ENCODE data around the gene SCO2. TPM values are rescaled to one million over a fixed set of nuclear protein-coding genes. Genes with fewer than 3 reads are reported as not detected.

The SCO2 gene
- total and polyA plus RNA-seq, 10 donors, result 1.2 to 12.7 (median 5.5) TPM; not detected in 1

DNA sequence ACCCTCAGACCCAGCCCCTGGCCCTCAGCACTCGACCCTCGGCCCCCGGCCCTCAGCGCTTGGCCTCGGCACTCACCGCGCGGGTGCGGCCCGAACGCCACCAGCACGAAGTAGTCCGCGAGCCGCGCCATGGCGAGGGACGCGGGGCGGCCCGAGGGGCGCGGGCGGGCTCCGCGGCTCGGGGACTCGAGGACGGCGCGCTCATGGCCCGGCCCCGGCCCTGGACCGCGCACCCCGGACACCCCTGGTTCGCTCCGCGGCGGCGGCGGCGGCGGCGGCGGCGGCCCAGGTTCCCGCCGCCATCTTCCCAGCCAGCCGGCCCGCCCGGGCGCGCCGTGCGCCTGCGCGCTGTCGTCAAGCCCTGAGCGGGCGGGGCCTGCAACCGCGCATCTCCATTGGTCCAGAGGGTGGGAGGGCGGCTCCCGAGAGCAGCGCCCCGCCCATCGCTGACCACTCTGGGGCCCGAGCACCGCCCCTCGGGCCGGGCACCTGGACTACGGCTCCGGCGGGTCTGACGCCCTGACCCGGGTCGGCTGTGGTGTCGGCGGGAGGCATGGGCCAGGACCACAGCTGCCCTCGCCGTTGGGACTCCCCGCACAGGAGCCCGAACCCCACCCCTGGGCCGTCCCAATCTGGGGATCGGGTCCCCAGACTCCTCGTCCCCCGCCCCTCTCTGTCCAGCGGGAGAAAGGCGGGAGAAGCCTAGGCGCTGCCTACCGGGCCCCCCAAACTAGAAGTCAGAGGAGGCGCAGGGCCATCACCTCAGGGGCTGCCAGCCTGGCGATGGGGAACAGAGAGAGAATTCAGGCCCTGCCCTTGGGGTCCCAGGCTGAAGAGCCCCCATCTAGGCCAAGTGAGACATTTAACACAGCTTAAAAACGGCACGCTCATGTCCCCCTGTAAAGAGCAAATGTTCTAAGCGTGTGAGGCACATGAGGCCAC lies 50.4 kb downstream of the SCO2 start, which contains the start of gene SBF1:
Gene SBF1, minus strand, starts transcription at position 326 of the 942 bp plus-strand sequence. Its CDS starts 195 bp downstream, at position 131.
- Histone ChIP-seq H3K36me3 (no peaks in the 10 kb centered on the region), H3K4me3 (peak within 1 kb of the TSS; percentile 57 to 97 (median 80)), H3K9me3 (no peaks in the 10 kb centered on the region), H3K27me3 (replicated peaks in 1 of 7) (peaks cover 0 to 11% (median 0%) of the 10 kb centered on the region in 7 donors), H3K4me1 (peaks cover 43 to 52% (median 48%) of the 10 kb centered on the region in 6 donors), H3K27ac (peak within 1 kb of the TSS; percentile 74 to 91 (median 84))
- TF ChIP-seq CTCF (IDR thresholded peaks at IDR 0.05 in 8 of 11, conservative IDR thresholded peaks at IDR 0.05 in 3 of 11), result no peak
- peak in 1 of 3 donors; percentile 54 for TF ChIP-seq POLR2A (IDR thresholded peaks at IDR 0.05)
- TF ChIP-seq POLR2AphosphoS5 (IDR thresholded peaks at IDR 0.05), result peak; percentile 71 to 81 (median 75)
- WGBS, 5 donors, result 1 to 17% (median 3%) methylated on average over 8 to 97 of the region's 97 CpGs
- intact Hi-C loops (cut with DNase I; ENCODE audit: low total_unique reads), result loop anchor here (10.0 kb wide), 1 partner anchor 130 kb away; the partner anchor contains the start of gene PPP6R2
- peak; percentile 97 for DNase-seq

DNA sequence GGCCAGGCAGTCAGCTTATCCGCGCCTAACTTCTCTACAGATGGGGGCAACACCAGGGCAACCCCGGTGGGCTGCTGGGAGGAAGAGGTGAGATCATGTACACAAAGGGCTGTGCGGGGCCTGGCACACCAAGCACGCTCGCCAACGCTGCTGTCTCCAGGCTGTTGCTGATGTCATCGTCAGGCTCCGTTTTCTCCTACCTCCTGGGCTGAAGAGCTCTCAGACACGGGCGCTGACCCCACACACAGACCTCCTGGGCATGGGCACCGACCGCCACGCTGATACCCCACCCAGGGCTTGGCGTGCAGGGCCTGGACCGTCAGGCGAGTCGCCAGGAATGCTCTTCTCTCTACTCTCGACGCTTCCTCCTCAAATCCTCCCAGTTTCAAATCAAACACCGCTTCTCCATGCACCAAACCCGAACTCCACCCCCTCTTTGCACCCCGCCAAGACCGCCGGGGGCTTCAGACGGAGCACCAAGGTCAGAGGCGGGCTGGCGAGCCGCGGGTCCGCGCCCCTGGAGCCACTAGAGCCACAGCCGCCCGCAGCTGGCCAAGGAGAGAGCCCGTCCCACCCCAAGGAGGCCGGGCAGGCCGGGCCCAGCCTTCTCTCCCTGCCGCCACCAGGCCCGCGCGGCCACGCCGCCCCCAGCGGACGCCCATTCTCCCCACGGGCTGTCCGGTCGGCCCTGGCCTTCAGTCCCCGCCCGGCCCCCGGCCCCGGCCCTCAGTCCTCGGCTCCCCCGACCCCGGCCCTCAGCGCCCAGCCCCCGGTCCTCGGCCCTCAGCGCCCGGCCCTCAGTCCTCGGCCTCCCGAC lies 51.3 kb downstream of the SCO2 start:
- Histone ChIP-seq H3K9me3 (no peaks in the 10 kb centered on the region), H3K4me3 (peak overlapping the region; percentile 54 to 97 (median 80)), H3K4me1 (peaks cover 50 to 61% (median 57%) of the 10 kb centered on the region in 6 donors), H3K36me3 (no peaks in the 10 kb centered on the region), H3K27me3 (replicated peaks in 1 of 7) (peaks cover 0 to 2% (median 0%) of the 10 kb centered on the region in 7 donors), H3K27ac (peak overlapping the region in 7 of 8 donors; percentile 51 to 91 (median 86))
- peak; percentile 86 for DNase-seq
- peak in 1 of 3 donors; percentile 32 for TF ChIP-seq POLR2AphosphoS5 (IDR thresholded peaks at IDR 0.05)
- TF ChIP-seq CTCF (IDR thresholded peaks at IDR 0.05 in 8 of 11, conservative IDR thresholded peaks at IDR 0.05 in 3 of 11), result no peak
- TF ChIP-seq POLR2A (IDR thresholded peaks at IDR 0.05), result no peak
- 6 to 11% (median 9%) methylated on average over 39 to 62 of the region's 62 CpGs for WGBS, 5 donors
- intact Hi-C loops (cut with DNase I; ENCODE audit: low total_unique reads), result loop anchor here (10.0 kb wide), 1 partner anchor 129 kb away; the partner anchor contains the start of gene PPP6R2

Other genes starting within 250 kb of the SCO2 start
- gene PLXNB2, start 218.0 kb downstream of the SCO2 start, total RNA-seq, result 100 to 1,000 TPM; 175 to 382 (median 278) TPM
- gene PLXNB2, start 218.0 kb downstream of the SCO2 start, polyA plus RNA-seq, result 100 to 1,000 TPM in 1 of 3 donors, 10 to 100 TPM in 2; 41.9 to 113 (median 68.3) TPM
- gene DENND6B, start 198.6 kb downstream of the SCO2 start, total RNA-seq, result 1 to 10 TPM; 4.5 to 8.9 (median 6.0) TPM
- 10 to 100 TPM in 1 of 3 donors, 1 to 10 TPM in 2; 6.4 to 10.4 (median 9.9) TPM for gene DENND6B, start 198.6 kb downstream of the SCO2 start, polyA plus RNA-seq
- 10 to 100 TPM; 54.0 to 76.2 (median 64.7) TPM for gene PPP6R2, start 182.3 kb downstream of the SCO2 start, total RNA-seq
- gene PPP6R2, start 182.3 kb downstream of the SCO2 start, polyA plus RNA-seq, result 10 to 100 TPM; 23.6 to 48.7 (median 27.8) TPM
- gene SBF1, start 50.6 kb downstream of the SCO2 start, total RNA-seq, result 10 to 100 TPM; 65.2 to 96.9 (median 78.9) TPM
- 10 to 100 TPM; 35.7 to 63.3 (median 36.8) TPM for gene SBF1, start 50.6 kb downstream of the SCO2 start, polyA plus RNA-seq
- 1 to 10 TPM; 1.2 to 3.5 (median 2.6) TPM for gene ADM2, start 44.1 kb downstream of the SCO2 start, total RNA-seq
- gene ADM2, start 44.1 kb downstream of the SCO2 start, polyA plus RNA-seq, result 1 to 10 TPM in 2 of 3 donors, under 1 TPM in 1; 0.74 to 2.1 (median 1.3) TPM
- gene MIOX, start 38.7 kb downstream of the SCO2 start, total RNA-seq, result 1 to 10 TPM in 1 of 7 donors, not detected in 6; 2.2 TPM
- gene MIOX, start 38.7 kb downstream of the SCO2 start, polyA plus RNA-seq, result under 1 TPM; 0.24 to 0.26 (median 0.26) TPM
- 10 to 100 TPM; 62.5 to 81.1 (median 72.2) TPM for gene LMF2, start 17.9 kb downstream of the SCO2 start, total RNA-seq
- gene LMF2, start 17.9 kb downstream of the SCO2 start, polyA plus RNA-seq, result 10 to 100 TPM; 36.6 to 71.2 (median 45.0) TPM
- 10 to 100 TPM; 33.9 to 48.0 (median 38.1) TPM for gene NCAPH2, start 17.4 kb downstream of the SCO2 start, total RNA-seq
- gene NCAPH2, start 17.4 kb downstream of the SCO2 start, polyA plus RNA-seq, result 10 to 100 TPM; 31.4 to 43.1 (median 35.0) TPM
- gene TYMP, start 4.4 kb upstream of the SCO2 start, total RNA-seq, result 100 to 1,000 TPM in 6 of 7 donors, 10 to 100 TPM in 1; 73.7 to 284 (median 152) TPM
- 100 to 1,000 TPM in 1 of 3 donors, 10 to 100 TPM in 2; 88.3 to 166 (median 92.3) TPM for gene TYMP, start 4.4 kb upstream of the SCO2 start, polyA plus RNA-seq
- 1 to 10 TPM; 2.6 to 5.0 (median 3.4) TPM for gene KLHDC7B, start 20.3 kb upstream of the SCO2 start, total RNA-seq
- gene KLHDC7B, start 20.3 kb upstream of the SCO2 start, polyA plus RNA-seq, result 1 to 10 TPM; 2.6 to 3.8 (median 3.5) TPM
- gene SYCE3, start 37.3 kb upstream of the SCO2 start, total RNA-seq, result 1 to 10 TPM in 1 of 7 donors, not detected in 6; 3.0 TPM
- under 1 TPM in 1 of 3 donors, not detected in 2; 0.50 TPM for gene SYCE3, start 37.3 kb upstream of the SCO2 start, polyA plus RNA-seq
- gene CPT1B, start 52.8 kb upstream of the SCO2 start, total RNA-seq, result 10 to 100 TPM; 25.0 to 46.4 (median 31.5) TPM
- gene CPT1B, start 52.8 kb upstream of the SCO2 start, polyA plus RNA-seq, result 10 to 100 TPM; 23.6 to 55.3 (median 37.0) TPM
- gene CHKB, start 57.3 kb upstream of the SCO2 start, total RNA-seq, result 100 to 1,000 TPM in 5 of 7 donors, 10 to 100 TPM in 2; 94.4 to 142 (median 111) TPM
- 100 to 1,000 TPM; 161 to 502 (median 339) TPM for gene CHKB, start 57.3 kb upstream of the SCO2 start, polyA plus RNA-seq
- 1 to 10 TPM in 3 of 7 donors, under 1 TPM in 4; 0.64 to 2.7 (median 0.79) TPM for gene MAPK8IP2, start 75.2 kb upstream of the SCO2 start, total RNA-seq
- gene MAPK8IP2, start 75.2 kb upstream of the SCO2 start, polyA plus RNA-seq, result under 1 TPM; 0.22 to 0.99 (median 0.29) TPM
- gene ARSA, start 102.6 kb upstream of the SCO2 start, total RNA-seq, result 10 to 100 TPM; 51.0 to 80.2 (median 58.7) TPM
- gene ARSA, start 102.6 kb upstream of the SCO2 start, polyA plus RNA-seq, result 100 to 1,000 TPM in 1 of 3 donors, 10 to 100 TPM in 2; 26.0 to 108 (median 86.7) TPM
- gene SHANK3, start 147.2 kb upstream of the SCO2 start, total RNA-seq, result 100 to 1,000 TPM in 3 of 7 donors, 10 to 100 TPM in 4; 55.5 to 264 (median 89.1) TPM
- 100 to 1,000 TPM in 1 of 3 donors, 10 to 100 TPM in 1, 1 to 10 TPM in 1; 9.9 to 112 (median 31.8) TPM for gene SHANK3, start 147.2 kb upstream of the SCO2 start, polyA plus RNA-seq
- gene ACR, start 212.6 kb upstream of the SCO2 start, total RNA-seq, result 10 to 100 TPM in 1 of 7 donors, 1 to 10 TPM in 5, under 1 TPM in 1; 0.88 to 12.5 (median 2.3) TPM
- 1 to 10 TPM in 1 of 3 donors, under 1 TPM in 2; 0.21 to 1.2 (median 0.67) TPM for gene ACR, start 212.6 kb upstream of the SCO2 start, polyA plus RNA-seq